ENCODE results near the gene AGPAT3. TPM values are rescaled to one million over a fixed set of nuclear protein-coding genes. Genes with fewer than 3 reads are reported as not detected.

The AGPAT3 gene
- total RNA-seq, 2 donors from 2014 or later = 44.8 to 100.0 TPM

DNA sequence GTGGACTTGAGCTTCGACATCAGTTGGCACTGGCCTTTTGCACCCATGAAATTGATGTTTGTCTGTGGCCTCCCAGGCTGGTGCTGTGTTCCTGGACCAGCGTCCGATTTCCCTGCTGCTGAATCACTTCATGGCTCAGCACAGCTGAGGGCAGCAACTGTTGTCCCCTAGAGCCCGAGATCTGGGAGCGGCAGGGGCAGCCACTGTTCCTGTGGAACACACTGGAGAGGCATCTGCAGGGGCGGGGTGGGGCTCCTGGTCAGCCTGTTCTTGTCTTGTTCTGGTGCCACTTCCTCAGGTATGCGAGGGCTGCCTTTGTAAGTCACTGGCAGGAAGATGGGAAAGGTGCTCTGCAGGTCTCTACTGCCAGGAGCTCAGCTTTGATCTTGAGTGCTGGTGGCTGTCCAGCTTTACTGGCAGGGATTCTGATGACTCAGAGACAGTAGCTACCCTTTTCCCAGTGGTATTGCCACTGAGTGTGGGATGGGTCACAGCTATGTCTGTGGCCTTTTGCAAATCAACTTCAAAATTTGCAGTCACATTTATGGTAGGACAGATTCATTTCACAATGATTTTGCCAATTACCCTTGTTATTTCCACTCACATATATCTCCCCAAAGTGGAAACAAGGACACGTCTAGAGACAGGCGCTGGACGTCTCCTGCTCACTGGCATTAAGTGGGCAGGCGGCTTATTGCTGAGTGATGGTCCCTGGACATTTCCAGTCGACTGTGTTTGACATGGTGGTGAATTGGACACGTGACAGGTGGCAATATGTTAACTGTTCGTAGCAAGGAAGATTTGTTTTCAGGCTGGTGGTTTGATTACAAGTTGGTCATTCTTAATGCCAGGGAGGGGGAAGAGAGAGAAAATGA, 15.3 kb downstream of the AGPAT3 start:
- Mint-ChIP-seq H3K27me3 (no peaks in the 10 kb centered on the region), H3K36me3 (ENCODE audit: low read depth) (peaks cover 22% of the 10 kb centered on the region), H3K27ac (no peak overlapping the region), H3K4me3 (peak overlapping the region; percentile 2), H3K4me1 (peaks cover 18% of the 10 kb centered on the region), H3K9me3 (no peaks in the 10 kb centered on the region)
- no peak for ATAC-seq (replicated peaks)

DNA sequence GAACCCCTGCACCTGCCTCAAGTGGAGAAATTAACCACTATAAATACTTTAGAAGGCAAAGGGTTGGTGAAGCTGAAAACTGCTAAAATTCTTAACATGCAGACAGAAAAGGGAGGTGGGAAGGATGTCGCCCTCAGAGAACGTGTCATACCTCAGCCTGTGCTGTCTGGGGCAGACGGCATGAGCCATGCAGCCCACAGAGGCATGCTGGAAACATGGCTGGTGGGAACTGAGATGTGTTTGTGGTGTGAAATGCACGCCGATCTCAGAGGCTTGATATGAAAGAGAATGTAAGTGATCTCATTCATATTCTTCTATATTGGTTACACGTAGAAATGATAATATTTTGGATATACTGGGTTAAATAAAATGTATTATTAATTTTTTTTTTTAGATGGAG, 16.3 kb downstream of the AGPAT3 start:
- no peak overlapping the region for H3K27ac Mint-ChIP-seq
- H3K27me3 Mint-ChIP-seq = no peaks in the 10 kb centered on the region
- H3K9me3 Mint-ChIP-seq = no peaks in the 10 kb centered on the region
- peak overlapping the region; percentile 2 for H3K4me3 Mint-ChIP-seq
- H3K36me3 Mint-ChIP-seq (ENCODE audit: low read depth) = peaks cover 17% of the 10 kb centered on the region
- peaks cover 15% of the 10 kb centered on the region for H3K4me1 Mint-ChIP-seq
- peak; percentile 63 for ATAC-seq (replicated peaks)

DNA sequence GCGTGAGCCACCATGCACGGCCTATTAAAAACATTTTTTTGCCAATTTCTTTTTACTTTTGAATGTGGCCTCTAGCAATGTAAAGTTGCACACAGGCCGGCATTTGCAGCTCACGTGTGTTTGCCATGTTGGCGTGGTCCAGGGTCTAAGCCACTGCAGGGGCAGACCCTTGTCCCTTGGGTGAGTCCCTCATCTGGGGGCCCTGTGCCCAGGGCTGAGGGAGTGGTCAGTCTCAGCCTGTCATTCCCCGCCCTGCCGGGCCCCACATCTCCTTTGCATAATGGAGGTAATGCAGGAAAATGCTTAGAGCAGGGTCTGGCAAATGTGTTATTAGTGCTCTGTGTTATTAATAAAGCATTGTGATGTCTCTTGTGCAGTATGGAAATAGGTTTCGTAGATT, 16.9 kb downstream of the AGPAT3 start:
- Mint-ChIP-seq H3K27me3 (no peaks in the 10 kb centered on the region), H3K4me3 (no peak overlapping the region), H3K36me3 (ENCODE audit: low read depth) (peaks cover 17% of the 10 kb centered on the region), H3K27ac (no peak overlapping the region), H3K9me3 (no peaks in the 10 kb centered on the region), H3K4me1 (peaks cover 17% of the 10 kb centered on the region)
- ATAC-seq (replicated peaks) = no peak

- no peak for ATAC-seq (replicated peaks)
- H3K9me3 Mint-ChIP-seq = no peaks in the 10 kb centered on the region
- H3K36me3 Mint-ChIP-seq (ENCODE audit: low read depth) = peaks cover 21% of the 10 kb centered on the region
- no peak overlapping the region for H3K4me3 Mint-ChIP-seq
- peak overlapping the region; percentile 69 for H3K27ac Mint-ChIP-seq
- peaks cover 14% of the 10 kb centered on the region for H3K4me1 Mint-ChIP-seq
- no peaks in the 10 kb centered on the region for H3K27me3 Mint-ChIP-seq
These were observed 18.0 kb downstream of the AGPAT3 start for GRCh38 chr21:43882952-43883545.

DNA sequence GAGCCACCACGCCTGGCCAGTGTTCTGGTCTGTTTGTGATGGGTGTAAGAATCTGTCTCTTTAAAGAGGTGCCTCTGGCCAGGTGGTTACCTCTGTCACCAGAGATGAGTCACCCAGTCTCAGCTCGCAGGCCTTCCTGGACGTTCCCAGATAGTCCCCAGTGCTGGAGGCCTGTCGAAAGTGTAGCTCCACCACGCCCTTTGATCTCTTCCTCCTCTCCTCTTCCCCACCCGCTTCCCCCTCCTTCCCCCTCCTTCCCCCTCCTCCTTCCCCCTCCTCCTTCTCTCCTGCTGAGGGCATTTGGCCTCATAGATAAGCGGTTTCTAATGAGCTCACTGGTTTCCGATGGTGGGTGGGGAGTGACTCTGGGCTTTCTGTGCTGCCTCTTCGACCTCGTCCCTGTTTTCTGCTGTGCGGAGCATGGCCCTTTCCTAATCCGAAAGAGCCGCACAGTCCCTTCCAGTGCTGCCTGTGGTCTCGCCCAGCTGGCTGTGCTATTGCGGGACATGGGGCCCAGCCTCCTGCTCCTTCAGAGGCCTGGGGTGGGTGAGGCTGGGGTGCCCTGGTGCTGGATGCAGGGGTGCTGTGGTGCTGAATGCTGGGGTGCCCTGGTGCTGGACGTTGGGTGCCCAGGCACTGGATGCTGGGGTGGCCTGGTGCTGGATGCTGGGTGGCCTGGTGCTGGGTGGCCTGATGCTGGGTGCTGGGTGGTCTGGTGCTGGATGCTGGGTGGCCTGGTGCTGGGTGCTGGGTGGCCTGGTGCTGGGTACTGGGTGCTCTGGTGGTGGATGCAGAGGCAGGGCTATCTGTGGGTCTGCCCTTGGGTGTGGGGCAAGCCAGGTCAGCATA, 19.2 kb downstream of the AGPAT3 start:
- H3K4me3 Mint-ChIP-seq = peak overlapping the region; percentile 53
- peak; percentile 90 for ATAC-seq (replicated peaks)
- no peaks in the 10 kb centered on the region for H3K9me3 Mint-ChIP-seq
- H3K27me3 Mint-ChIP-seq = no peaks in the 10 kb centered on the region
- H3K27ac Mint-ChIP-seq = peak overlapping the region; percentile 69
- H3K4me1 Mint-ChIP-seq = peaks cover 11% of the 10 kb centered on the region
- peaks cover 19% of the 10 kb centered on the region for H3K36me3 Mint-ChIP-seq (ENCODE audit: low read depth)

GRCh38 chr21:43884861-43885417, 19.9 kb downstream of the AGPAT3 start:
- no peak for ATAC-seq (replicated peaks)
- no peaks in the 10 kb centered on the region for H3K9me3 Mint-ChIP-seq
- peak overlapping the region; percentile 53 for H3K4me3 Mint-ChIP-seq
- H3K27ac Mint-ChIP-seq = peak overlapping the region; percentile 69
- H3K4me1 Mint-ChIP-seq = peaks cover 18% of the 10 kb centered on the region
- peaks cover 26% of the 10 kb centered on the region for H3K36me3 Mint-ChIP-seq (ENCODE audit: low read depth)
- H3K27me3 Mint-ChIP-seq = no peaks in the 10 kb centered on the region

- no peaks in the 10 kb centered on the region for H3K9me3 Mint-ChIP-seq
- no peak overlapping the region for H3K4me3 Mint-ChIP-seq
- H3K27ac Mint-ChIP-seq = no peak overlapping the region
- peaks cover 31% of the 10 kb centered on the region for H3K36me3 Mint-ChIP-seq (ENCODE audit: low read depth)
- H3K27me3 Mint-ChIP-seq = no peaks in the 10 kb centered on the region
- peaks cover 17% of the 10 kb centered on the region for H3K4me1 Mint-ChIP-seq
- ATAC-seq (replicated peaks) = no peak
These were observed 20.7 kb downstream of the AGPAT3 start for GRCh38 chr21:43885721-43886120.

DNA sequence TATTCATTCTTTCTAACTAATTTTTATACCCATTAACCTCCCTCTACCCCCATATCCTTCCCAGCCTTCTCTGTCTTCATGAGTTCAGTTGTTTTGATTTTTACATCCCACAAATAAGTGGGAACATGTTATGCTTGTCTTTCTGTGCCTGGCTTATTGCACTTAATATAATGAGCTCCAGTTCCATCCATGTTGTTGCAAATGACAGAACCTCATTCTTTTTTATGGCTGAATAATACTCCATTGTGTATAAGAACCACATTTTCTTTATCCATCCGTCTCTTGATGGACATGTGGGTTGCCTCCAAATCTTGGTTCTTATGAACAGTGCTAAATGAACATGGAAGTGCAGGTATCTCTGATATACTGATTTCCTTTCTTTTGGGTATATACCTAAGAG, 21.5 kb downstream of the AGPAT3 start:
- Mint-ChIP-seq H3K4me1 (peaks cover 15% of the 10 kb centered on the region), H3K27ac (no peak overlapping the region), H3K4me3 (no peak overlapping the region), H3K9me3 (no peaks in the 10 kb centered on the region), H3K36me3 (ENCODE audit: low read depth) (peaks cover 31% of the 10 kb centered on the region), H3K27me3 (no peaks in the 10 kb centered on the region)
- ATAC-seq (replicated peaks) = no peak

DNA sequence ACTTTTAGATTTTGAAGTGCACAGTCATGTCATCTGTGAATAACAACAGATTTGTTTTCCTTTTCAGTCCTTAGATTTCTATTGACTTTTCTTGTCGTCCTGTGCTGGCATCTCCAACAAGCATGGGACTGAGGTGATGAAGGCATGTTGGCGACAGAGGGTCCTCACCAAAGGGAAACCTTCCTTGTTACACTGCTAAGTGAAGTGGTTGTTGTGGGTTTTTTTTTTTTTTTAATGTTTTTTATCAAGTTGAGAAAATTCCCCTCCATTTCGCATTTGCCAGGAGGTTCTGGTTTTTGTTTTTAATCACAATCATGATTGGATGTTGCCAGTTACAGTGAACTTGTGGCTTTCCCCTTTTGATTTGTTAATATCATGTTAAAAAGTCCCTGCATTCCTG, 24.0 kb downstream of the AGPAT3 start:
- Mint-ChIP-seq H3K9me3 (no peaks in the 10 kb centered on the region), H3K4me3 (peak overlapping the region; percentile 18), H3K36me3 (ENCODE audit: low read depth) (peaks cover 45% of the 10 kb centered on the region), H3K27ac (no peak overlapping the region), H3K4me1 (peaks cover 34% of the 10 kb centered on the region), H3K27me3 (no peaks in the 10 kb centered on the region)
- no peak for ATAC-seq (replicated peaks)

GRCh38 chr21:43890042-43890441, 25.0 kb downstream of the AGPAT3 start:
- ATAC-seq (replicated peaks) = no peak
- Mint-ChIP-seq H3K36me3 (ENCODE audit: low read depth) (peaks cover 48% of the 10 kb centered on the region), H3K27ac (no peak overlapping the region), H3K9me3 (no peaks in the 10 kb centered on the region), H3K27me3 (no peaks in the 10 kb centered on the region), H3K4me1 (peaks cover 42% of the 10 kb centered on the region), H3K4me3 (peak overlapping the region; percentile 18)

DNA sequence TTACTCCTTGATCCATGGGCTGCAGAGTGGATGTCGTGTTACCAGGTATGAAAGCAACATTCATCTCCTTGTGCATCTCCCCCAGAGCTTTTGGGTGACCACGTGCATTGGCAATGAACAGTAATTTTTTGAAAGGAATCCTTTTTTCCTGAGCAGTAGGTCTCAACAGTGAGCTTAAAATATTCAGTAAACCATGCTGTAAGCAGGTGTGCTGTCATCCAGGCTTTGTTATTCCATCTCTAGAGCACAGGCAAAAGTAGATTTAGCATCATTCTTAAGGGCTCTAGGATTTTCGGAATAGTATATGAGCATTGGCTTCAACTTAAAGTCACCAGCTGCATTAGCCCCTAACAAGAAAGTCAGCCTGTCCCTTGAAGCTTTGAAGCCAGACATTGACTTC, 27.3 kb downstream of the AGPAT3 start:
- Mint-ChIP-seq H3K4me1 (peaks cover 37% of the 10 kb centered on the region), H3K4me3 (peak overlapping the region; percentile 68), H3K36me3 (ENCODE audit: low read depth) (peaks cover 45% of the 10 kb centered on the region), H3K27ac (peak overlapping the region; percentile 61), H3K27me3 (no peaks in the 10 kb centered on the region), H3K9me3 (no peaks in the 10 kb centered on the region)
- no peak for ATAC-seq (replicated peaks)

- Mint-ChIP-seq H3K4me1 (peaks cover 38% of the 10 kb centered on the region), H3K36me3 (ENCODE audit: low read depth) (peaks cover 40% of the 10 kb centered on the region), H3K9me3 (no peaks in the 10 kb centered on the region), H3K27me3 (no peaks in the 10 kb centered on the region), H3K27ac (peak overlapping the region; percentile 61), H3K4me3 (peak overlapping the region; percentile 68)
- ATAC-seq (replicated peaks) = peak; percentile 32
These were observed 28.0 kb downstream of the AGPAT3 start for GRCh38 chr21:43892984-43893535.

- Mint-ChIP-seq H3K4me3 (peak overlapping the region; percentile 68), H3K27me3 (no peaks in the 10 kb centered on the region), H3K4me1 (peaks cover 42% of the 10 kb centered on the region), H3K9me3 (no peaks in the 10 kb centered on the region), H3K27ac (peak overlapping the region; percentile 61), H3K36me3 (ENCODE audit: low read depth) (peaks cover 36% of the 10 kb centered on the region)
- ATAC-seq (replicated peaks) = peak; percentile 97
These were observed 28.6 kb downstream of the AGPAT3 start for GRCh38 chr21:43893536-43894205.
